Stimulated activated CD4-positive, alpha-beta T cell treated with anti-CD3 and anti-CD28 coated beads, Interleukin-1b, Interleukin-23, amount 100 ng/mL, for 1 hour (primary cell): ENCODE data around the gene SNX32.

Experiments
- DNase-seq, 2 donors: peaks; one replicate each; pipeline ENCODE4 v3.0.0-alpha.2; 2020; ENCODE audit warnings: low read depth in 2 of 2

The SNX32 gene

DNA sequence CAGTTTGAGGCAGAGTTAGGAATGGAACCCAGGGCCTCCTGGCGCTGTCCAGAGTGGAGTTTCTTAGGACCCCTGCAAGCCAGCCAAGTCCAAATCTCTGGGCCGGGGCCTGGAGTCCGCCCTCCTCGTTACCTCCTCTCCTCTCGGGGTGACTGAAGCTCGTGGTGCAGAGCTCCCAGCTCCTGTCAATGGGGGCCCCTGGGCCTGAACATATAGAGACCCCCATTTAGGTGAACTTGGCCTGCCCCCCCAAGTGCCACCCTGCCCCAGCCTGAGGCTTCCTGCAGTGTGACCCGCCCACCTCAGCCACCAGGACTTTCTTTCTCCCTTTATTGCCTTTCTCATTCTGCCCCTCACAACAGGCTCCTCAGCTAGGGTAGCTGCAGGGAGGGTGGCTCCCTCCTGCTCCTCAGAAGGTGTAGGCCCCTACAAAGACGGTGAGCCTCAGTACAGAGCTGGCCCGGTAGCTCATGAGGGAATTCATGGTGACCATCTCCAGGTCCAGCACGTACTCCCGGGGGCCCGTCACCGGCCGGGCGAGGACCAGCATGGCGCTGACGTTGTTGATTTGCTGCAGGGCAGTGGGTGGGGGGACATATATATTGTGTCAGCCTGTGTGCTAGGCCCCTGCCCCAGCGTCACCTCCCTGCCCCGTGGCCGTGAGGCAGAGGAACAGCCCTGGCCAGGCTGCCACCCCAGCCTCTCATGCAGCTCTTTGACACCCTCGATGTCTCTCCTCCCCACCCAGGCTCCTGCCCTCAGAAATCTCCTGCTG is 32.9 kb downstream of the SNX32 start:
- no peak for DNase-seq

- no peak for DNase-seq
Observed at GRCh38 chr11:65867284-65868071, 33.7 kb downstream of the SNX32 start.

DNA sequence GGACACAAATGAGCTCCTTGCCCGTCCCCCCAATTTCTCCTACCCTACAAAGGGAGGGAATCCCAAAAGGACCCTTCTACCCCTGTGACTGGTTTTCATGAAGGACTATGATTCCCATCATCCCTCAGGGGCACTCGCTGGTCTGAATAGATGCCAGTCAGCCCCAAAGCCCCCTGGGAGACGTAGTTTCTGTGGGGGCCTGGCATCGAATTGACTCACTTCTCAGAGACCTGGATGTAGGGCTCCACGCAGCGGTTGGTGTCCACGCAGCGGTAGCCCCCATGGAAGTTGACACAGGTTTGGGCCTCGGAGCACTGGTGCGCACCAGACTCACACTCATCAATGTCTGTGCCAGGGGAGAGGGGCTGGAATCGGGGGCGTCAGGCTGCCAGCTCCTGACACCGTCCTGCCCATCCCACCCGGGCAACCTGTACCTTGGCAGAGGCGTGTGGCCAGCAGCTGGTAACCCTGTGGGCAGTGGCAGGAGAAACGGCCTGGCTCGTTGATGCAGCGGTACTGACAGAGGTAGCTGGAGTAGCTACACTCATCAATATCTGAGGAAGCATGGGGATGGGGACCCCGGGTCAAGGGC is 34.4 kb downstream of the SNX32 start:
- no peak for DNase-seq

DNA sequence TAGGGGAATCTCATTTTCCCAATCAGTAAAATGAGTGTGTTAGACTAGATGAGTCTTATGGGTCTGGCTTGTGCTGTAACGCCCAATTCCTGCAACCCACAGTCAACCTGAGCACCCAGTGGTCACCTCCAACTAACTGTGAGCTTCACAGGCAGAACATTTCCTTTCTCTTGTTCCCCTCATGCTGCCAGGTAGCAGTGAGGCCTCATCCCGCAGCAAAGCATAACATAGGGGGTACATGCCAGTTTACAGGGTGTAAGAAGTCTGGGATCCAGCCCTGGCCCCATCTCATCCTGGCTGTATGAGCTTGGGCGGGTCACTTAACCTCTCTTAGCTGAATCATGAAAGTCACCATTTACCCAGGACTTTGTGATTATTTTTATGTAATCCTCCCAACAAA is 35.1 kb downstream of the SNX32 start:
- DNase-seq = no peak

DNA sequence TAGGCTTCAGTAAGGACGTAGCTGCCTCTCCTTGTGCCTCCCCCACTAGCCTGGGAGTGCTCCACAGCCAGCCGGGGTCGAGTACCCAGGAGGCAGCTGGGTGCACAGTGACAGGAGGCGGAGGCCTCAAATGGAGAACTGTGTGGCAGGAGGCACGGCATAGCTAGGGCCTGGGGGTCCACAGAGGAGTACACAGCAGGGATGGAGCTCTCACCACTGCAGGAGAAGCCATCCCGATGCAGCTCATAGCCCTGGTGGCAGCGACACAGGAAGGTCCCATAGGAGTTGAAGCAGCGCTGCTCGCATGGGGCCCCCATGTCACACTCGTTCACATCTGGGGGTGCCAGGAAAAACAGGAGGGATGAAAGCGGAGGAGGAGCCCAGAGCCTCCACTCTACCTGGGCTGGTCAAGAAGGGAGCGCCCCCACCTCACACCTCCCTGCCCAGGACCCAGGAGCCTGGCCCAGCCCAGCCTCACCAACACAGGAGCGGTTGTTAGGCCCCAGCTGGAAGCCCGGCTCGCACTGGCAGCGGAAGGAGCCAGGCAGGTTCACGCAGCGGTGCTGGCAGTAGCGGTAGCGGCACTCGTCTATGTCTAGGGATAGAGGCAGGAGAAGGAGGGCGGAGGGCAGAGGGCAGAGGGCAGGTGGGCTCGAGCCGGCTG is 36.0 kb downstream of the SNX32 start:
- DNase-seq = no peak

DNA sequence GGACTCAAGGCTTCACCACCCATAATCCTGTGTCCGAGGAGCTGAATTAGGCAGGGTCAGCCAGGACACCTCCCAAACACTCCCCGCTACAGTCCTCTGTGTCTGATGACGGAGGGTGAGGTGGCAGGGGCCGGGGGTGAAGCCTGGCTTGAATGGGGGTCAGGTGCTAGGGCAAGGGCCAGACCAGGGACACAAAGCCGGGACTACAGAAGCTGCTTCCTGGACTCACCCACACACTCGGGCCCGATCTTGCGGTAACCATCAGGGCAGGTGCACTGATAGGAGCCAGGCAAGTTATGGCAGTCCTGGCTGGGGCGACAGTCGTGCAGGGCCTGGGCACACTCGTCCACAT is 36.5 kb downstream of the SNX32 start:
- no peak for DNase-seq

- no peak for DNase-seq
Observed at GRCh38 chr11:65870706-65871681, 37.2 kb downstream of the SNX32 start.

DNA sequence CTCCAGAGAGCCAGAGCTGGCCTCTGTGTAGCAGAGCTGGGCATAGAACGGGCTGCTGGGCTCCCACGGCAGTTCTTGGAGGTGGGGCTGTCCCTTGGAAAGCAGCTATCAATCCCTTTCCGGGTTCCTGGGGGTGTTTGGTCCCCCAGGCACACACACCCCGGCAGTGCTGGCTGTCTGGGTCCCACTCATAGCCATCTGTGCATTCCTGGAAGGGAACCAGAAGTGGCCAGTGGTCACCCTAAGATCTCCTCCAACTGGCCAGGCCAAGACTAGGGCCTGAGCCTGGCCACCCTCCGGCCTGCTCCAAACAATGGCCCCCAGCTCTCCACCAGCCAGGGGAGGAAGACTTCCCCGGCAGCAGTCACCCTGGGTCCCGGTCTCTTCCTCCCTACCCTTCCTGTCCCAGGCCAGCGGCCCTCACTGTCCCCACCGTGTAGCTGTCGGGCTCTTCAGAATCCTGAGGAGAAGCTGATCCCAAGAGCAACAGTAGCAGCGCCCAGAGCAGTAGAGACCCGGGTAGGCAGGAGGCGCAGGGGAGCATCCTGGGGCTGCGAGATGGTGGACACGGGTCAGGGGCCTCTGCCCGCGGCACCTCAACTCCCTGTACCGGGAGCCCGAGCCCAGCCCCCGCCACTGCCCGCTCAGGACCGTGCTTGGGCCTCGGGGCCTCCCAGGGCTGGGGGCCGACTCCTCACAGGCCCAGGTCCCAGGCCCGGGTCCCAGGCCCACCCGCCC is 38.2 kb downstream of the SNX32 start:
- no peak for DNase-seq

DNA sequence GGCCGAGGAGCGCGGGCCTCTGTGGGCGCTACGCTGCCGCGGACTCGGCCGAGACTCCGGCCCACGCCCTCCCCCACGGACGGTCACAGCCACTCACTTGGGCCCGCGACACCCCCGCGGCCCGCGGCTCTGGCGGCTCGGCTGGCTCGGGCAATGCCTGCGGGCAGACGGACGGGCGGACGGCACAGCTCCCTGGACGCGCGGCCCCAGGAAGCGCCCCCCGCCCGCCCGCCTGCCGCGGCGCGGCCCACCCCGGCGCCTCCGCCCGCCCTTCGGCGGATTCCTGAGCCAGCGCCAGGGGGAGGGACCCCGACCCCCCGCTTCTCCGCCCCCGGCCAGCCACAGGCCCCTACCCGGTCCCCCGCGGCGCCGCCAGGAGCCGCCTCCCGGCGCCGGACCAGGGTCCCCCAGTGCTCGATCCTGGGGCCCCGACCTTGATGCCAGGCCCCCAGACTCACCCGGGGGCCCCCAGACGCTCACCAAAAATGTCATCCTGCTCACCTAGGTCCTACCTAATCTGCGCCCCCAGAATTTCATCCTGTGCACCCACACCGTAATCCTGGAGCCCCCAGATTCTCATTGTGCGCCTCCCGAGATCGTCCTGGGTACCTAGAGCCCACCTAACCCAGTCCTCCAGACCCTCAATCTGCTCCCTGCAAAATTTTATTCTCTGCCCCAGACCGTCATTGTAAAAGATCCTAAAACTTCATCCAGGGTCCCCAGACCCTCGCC is 39.0 kb downstream of the SNX32 start, which contains the start of gene EFEMP2:
Gene EFEMP2 (minus strand): TSS at position 215 of the 732 bp plus-strand sequence. CDS start 446 bp downstream, outside the sequence.
- DNase-seq = no peak

DNA sequence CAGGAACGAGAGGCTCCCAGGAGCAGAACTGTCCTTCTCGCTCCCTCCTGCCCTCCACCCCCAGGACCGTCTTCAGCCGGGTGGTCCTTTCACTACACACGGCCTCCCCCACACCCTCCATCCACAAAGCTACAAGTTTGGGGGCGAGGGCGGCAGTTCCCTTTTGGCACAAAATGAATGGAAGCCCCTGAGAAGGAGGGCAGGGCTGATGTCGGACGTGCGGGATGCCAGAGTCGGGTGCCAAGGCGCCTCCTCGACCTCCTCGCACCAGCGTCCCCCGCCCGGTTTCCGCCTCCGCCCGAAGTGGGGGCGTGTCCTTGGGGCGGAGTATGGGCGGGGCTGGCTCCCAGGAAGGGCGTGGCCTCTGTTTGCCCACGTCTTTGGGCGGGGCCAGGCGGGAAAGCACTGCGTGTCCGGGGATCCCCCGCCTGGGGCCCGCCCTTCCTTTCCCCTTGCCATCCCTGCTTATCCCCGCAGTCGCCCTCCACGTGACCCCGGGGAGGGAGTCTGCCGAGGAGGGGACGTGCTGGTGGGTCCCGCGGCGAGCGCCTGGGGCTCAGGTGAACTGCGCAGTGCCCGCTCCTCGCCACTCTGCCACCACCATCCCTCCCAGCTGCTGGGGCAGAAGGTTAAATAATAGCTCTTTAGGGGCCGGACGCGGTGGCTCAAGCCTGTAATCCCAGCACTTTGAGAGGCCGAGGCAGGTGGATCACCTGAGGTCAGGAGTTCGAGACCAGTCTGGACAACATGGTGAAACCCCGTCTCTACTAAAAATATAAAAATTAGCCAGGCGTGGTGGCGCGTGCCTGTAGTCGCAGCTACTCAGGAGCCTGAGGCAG is 39.8 kb downstream of the SNX32 start:
- DNase-seq = peak; percentile 94 to 96

DNA sequence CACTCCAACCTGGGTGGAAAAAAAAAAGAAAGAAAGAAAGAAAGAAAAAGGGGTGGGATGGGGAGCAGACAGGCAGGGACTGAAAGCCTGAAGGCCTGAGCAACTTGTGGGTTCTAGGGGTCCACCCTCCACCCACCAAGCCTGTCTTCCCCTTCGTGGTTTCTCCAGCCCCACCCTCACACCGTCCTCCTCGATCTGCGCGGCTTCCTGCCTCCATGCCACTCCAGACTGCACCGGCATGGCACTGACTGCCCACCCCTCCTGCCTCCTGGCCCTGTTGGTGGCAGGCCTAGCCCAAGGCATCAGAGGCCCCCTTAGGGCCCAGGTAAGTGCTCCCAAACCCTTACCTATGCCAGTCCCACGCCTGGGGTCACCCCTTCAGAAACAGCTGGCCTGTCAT is 45.9 kb downstream of the SNX32 start, which contains the start of gene CTSW:
Gene CTSW (plus strand): TSS at position 221 of the 400 bp plus-strand sequence. CDS start 18 bp downstream, at position 239.
- no peak for DNase-seq

DNA sequence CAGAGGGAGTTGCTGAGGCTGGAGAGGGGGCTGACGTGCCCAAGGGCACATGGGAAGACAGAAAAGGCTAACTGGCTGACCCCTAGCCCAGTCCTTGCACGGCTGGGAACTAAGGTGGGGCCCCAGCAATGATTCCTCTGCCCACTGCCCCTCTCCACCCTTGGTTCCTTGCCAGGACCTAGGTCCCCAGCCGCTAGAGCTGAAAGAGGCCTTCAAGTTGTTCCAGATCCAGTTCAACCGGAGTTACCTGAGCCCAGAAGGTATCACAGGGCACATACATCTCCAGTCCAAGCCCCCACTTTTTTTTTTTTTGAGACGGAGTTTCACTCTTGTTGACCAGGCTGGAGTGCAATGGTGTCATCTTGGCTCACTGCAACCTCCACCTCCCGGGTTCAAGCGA is 46.3 kb downstream of the SNX32 start:
- no peak for DNase-seq

DNA sequence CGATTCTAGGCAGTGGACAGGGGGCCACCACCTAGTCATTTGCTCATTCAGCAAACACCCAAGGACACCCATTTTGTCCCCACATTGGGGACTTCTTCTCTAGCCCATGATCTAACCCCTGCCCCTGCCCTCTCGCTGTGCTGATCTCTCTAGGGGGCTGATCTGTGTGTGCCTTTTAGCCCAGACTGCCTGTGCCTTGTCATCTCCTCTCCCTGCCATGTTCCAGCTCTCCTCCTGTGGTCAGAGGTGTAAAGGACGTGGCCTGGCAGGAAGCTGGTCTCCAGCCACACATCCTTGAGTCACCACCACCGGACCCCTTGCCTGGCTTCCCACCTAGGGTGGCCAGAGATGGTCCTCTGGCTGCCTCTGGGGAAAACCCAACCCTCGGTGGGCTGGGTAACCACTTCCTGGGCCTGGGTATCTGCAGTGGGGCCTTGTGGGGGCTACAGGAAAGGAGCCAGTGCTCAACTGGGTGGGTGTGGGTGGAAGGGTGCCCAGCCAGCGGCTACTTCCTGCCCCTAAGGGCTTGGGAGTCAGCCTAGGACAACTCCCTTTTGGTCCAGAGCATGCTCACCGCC is 47.2 kb downstream of the SNX32 start:
- DNase-seq = no peak

GRCh38 chr11:65882120-65883057 is 48.6 kb downstream of the SNX32 start:
- DNase-seq = no peak

DNA sequence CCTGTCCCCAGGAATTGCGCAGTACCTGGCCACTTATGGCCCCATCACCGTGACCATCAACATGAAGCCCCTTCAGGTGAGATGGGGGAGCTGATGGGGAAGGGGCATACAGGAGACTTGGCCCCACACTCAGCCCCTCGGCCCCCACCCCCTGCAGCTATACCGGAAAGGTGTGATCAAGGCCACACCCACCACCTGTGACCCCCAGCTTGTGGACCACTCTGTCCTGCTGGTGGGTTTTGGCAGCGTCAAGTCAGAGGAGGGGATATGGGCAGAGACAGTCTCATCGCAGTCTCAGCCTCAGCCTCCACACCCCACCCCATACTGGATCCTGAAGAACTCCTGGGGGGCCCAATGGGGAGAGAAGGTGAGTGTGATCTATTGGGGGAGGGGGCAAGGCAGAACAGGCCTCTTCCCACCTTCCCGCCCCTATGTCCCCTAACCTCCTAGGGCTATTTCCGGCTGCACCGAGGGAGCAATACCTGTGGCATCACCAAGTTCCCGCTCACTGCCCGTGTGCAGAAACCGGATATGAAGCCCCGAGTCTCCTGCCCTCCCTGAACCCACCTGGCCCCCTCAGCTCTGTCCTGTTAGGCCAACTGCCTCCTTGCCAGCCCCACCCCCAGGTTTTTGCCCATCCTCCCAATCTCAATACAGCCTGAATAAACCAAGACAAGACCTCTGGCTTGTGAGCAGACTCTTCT is 49.4 kb downstream of the SNX32 start:
- no peak for DNase-seq
